Neural crest cell (in vitro differentiated cells): ENCODE results near the gene DMRTC2. TPM values are rescaled to one million over a fixed set of nuclear protein-coding genes. Genes with fewer than 3 reads are reported as not detected.

ENCODE experiments used
- DNase-seq: peaks from one replicate; pipeline ENCODE4 v3.0.0; 2021; ENCODE audit warnings: low read depth, mixed read lengths, low spot score
- H3K27ac Mint-ChIP-seq: one replicate; pipeline ENCODE4 v1.8.0; 2021; ENCODE audit warnings: mild to moderate bottlenecking, mixed read lengths; ENCODE audit not compliant: unreplicated experiment
- H3K27me3 Mint-ChIP-seq: 2 replicates; pipeline ENCODE4 v1.8.0; 2021; ENCODE audit warnings: low read depth, mild to moderate bottlenecking, mixed read lengths
- H3K36me3 Mint-ChIP-seq: 2 replicates; pipeline ENCODE4 v1.8.0; 2021; ENCODE audit warnings: low read depth, mild to moderate bottlenecking, mixed read lengths
- H3K4me1 Mint-ChIP-seq: 2 replicates; pipeline ENCODE4 v1.8.0; 2021; ENCODE audit warnings: mixed read lengths
- H3K4me3 Mint-ChIP-seq: one replicate; pipeline ENCODE4 v1.8.0; 2021; ENCODE audit warnings: mild to moderate bottlenecking, mixed read lengths
- H3K9me3 Mint-ChIP-seq: 2 replicates; pipeline ENCODE4 v1.8.0; 2021; ENCODE audit warnings: mixed read lengths
- CTCF ChIP-seq: fragments of 200-600 bp; sonication (generic); conservative IDR thresholded peaks from 2 replicates; pipeline ENCODE4 v1.5.0; 2021; ENCODE audit warnings: antibody characterized with exemption, mild to moderate bottlenecking
- total RNA-seq: library from RNA; stranded (reverse); gene quantifications from 2 replicates; pipeline ENCODE4 v1.2.1, GENCODE V29; 2021

The DMRTC2 gene
- total RNA-seq, 1 donor from 2014 or later: not detected

GRCh38 chr19:41880329-41880708, 35.5 kb downstream of the DMRTC2 start:
- no peak for TF ChIP-seq CTCF
- peaks cover 37% of the 10 kb centered on the region for H3K27me3 Mint-ChIP-seq
- H3K36me3 Mint-ChIP-seq: no peaks in the 10 kb centered on the region
- no peak overlapping the region for H3K27ac Mint-ChIP-seq
- H3K9me3 Mint-ChIP-seq: no peaks in the 10 kb centered on the region
- peak overlapping the region; percentile 76 for H3K4me3 Mint-ChIP-seq
- H3K4me1 Mint-ChIP-seq: peaks cover 22% of the 10 kb centered on the region
- DNase-seq: no peak

- no peak for TF ChIP-seq CTCF
- no peaks in the 10 kb centered on the region for H3K36me3 Mint-ChIP-seq
- DNase-seq: no peak
- H3K9me3 Mint-ChIP-seq: no peaks in the 10 kb centered on the region
- H3K27ac Mint-ChIP-seq: peak within 1 kb of the TSS; percentile 6
- H3K27me3 Mint-ChIP-seq: peaks cover 30% of the 10 kb centered on the region
- peak within 1 kb of the TSS; percentile 98 for H3K4me3 Mint-ChIP-seq
- H3K4me1 Mint-ChIP-seq: peaks cover 36% of the 10 kb centered on the region
These were observed 38.0 kb downstream of the DMRTC2 start, which contains the start of gene ARHGEF1 for GRCh38 chr19:41882568-41883462. TSS of gene ARHGEF1 (plus strand) at chr19:41883184. CDS start at chr19:41888083, 4,899 bp downstream.

- no peak for DNase-seq
- H3K27me3 Mint-ChIP-seq: peaks cover 30% of the 10 kb centered on the region
- H3K4me3 Mint-ChIP-seq: peak overlapping the region; percentile 98
- peaks cover 39% of the 10 kb centered on the region for H3K4me1 Mint-ChIP-seq
- H3K9me3 Mint-ChIP-seq: no peaks in the 10 kb centered on the region
- H3K27ac Mint-ChIP-seq: no peak overlapping the region
- H3K36me3 Mint-ChIP-seq: no peaks in the 10 kb centered on the region
- TF ChIP-seq CTCF: no peak
These were observed 38.6 kb downstream of the DMRTC2 start for GRCh38 chr19:41883463-41883820.

- Mint-ChIP-seq H3K4me3 (peak overlapping the region; percentile 98), H3K27ac (no peak overlapping the region), H3K27me3 (peaks cover 30% of the 10 kb centered on the region), H3K9me3 (no peaks in the 10 kb centered on the region), H3K4me1 (peaks cover 40% of the 10 kb centered on the region), H3K36me3 (no peaks in the 10 kb centered on the region)
- TF ChIP-seq CTCF: no peak
- peak; percentile 87 for DNase-seq
These were observed 39.2 kb downstream of the DMRTC2 start for GRCh38 chr19:41883821-41884733.
